ENCODE data around the gene REG3G.

GRCh38 chr2:79025421-79025820 lies at the start of gene REG3G:
- TF ChIP-seq, protein P1, sequence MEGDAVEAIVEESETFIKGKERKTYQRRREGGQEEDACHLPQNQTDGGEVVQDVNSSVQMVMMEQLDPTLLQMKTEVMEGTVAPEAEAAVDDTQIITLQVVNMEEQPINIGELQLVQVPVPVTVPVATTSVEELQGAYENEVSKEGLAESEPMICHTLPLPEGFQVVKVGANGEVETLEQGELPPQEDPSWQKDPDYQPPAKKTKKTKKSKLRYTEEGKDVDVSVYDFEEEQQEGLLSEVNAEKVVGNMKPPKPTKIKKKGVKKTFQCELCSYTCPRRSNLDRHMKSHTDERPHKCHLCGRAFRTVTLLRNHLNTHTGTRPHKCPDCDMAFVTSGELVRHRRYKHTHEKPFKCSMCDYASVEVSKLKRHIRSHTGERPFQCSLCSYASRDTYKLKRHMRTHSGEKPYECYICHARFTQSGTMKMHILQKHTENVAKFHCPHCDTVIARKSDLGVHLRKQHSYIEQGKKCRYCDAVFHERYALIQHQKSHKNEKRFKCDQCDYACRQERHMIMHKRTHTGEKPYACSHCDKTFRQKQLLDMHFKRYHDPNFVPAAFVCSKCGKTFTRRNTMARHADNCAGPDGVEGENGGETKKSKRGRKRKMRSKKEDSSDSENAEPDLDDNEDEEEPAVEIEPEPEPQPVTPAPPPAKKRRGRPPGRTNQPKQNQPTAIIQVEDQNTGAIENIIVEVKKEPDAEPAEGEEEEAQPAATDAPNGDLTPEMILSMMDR (IDR thresholded peaks at IDR 0.05) = no peak
- no peak for TF ChIP-seq POLR2A (IDR thresholded peaks at IDR 0.05)

All from heart left ventricle (tissue), 13 donors.